Measurements from ENCODE around the gene GPATCH4.
A peak's percentile ranks its signal among the peaks of the same experiment; 100 is the strongest.
"Not testable (repeated sequence)": the region's sequence is repeated elsewhere in the genome, so short reads cannot be mapped to it uniquely, and the experiment has no call there.

The GPATCH4 gene

GRCh38 chr1:156556354-156556753 is 44.9 kb downstream of the GPATCH4 start:
- TF ChIP-seq, protein P1, sequence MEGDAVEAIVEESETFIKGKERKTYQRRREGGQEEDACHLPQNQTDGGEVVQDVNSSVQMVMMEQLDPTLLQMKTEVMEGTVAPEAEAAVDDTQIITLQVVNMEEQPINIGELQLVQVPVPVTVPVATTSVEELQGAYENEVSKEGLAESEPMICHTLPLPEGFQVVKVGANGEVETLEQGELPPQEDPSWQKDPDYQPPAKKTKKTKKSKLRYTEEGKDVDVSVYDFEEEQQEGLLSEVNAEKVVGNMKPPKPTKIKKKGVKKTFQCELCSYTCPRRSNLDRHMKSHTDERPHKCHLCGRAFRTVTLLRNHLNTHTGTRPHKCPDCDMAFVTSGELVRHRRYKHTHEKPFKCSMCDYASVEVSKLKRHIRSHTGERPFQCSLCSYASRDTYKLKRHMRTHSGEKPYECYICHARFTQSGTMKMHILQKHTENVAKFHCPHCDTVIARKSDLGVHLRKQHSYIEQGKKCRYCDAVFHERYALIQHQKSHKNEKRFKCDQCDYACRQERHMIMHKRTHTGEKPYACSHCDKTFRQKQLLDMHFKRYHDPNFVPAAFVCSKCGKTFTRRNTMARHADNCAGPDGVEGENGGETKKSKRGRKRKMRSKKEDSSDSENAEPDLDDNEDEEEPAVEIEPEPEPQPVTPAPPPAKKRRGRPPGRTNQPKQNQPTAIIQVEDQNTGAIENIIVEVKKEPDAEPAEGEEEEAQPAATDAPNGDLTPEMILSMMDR (IDR thresholded peaks at IDR 0.05; ENCODE audit: low read depth, low read length): no peak
- no peak overlapping the region for H3K4me3 ChIP-seq (replicated peaks in 1 of 2; ENCODE audit: low read depth in 2 of 2, low read length in 2 of 2)
- DNase-seq (ENCODE audit: low read depth in 2 of 2): no peak

- H3K4me3 ChIP-seq (replicated peaks in 1 of 2; ENCODE audit: low read depth in 2 of 2, low read length in 2 of 2): no peak overlapping the region
- no peak for DNase-seq (ENCODE audit: low read depth in 2 of 2)
- TF ChIP-seq, protein P1 (IDR thresholded peaks at IDR 0.05; ENCODE audit: low read depth, low read length): no peak
Measured at GRCh38 chr1:156555715-156556114, 45.6 kb downstream of the GPATCH4 start.

GRCh38 chr1:156554971-156555370 is 46.3 kb downstream of the GPATCH4 start:
- no peak for DNase-seq (ENCODE audit: low read depth in 2 of 2)
- H3K4me3 ChIP-seq (replicated peaks in 1 of 2; ENCODE audit: low read depth in 2 of 2, low read length in 2 of 2): no peak overlapping the region
- TF ChIP-seq, protein P1 (IDR thresholded peaks at IDR 0.05; ENCODE audit: low read depth, low read length): no peak

DNA sequence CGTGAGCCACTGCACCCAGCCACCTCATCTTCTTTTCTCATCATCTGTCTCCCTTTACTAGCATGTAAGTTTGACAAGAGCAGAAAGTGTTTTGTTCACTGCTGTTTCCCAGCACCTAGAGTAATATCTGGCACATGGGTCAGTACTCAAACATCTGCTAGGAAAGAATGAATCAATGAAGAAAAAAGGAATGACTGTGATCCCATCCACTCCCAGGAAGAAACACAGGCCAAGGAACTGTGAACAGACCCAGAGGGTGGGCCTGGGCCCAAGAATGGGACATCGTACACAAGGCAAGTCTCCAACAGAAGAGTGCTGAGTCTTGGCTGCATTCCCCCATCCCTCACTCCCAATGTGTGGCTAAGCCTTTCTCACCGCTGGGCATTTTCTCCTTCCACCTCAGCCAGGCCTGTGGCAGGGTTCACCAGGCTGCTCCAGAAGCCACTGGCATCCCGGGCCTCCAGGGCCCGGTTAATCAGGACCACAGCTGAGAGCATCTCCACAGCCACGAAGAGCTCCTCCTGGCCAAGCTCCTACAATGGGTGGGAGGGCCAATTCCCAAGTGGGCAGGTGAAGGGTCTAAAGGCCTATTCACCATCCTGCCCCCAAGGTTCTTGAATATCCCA is 47.3 kb downstream of the GPATCH4 start:
- TF ChIP-seq, protein P1 (IDR thresholded peaks at IDR 0.05; ENCODE audit: low read depth, low read length): no peak
- no peak for DNase-seq (ENCODE audit: low read depth in 2 of 2)
- H3K4me3 ChIP-seq (replicated peaks in 1 of 2; ENCODE audit: low read depth in 2 of 2, low read length in 2 of 2): no peak overlapping the region

- DNase-seq (ENCODE audit: low read depth in 2 of 2): peak in 1 of 2 donors; percentile 13
- not testable (repeated sequence) for H3K4me3 ChIP-seq (replicated peaks in 1 of 2; ENCODE audit: low read depth in 2 of 2, low read length in 2 of 2)
Measured at GRCh38 chr1:156552937-156553336, 48.3 kb downstream of the GPATCH4 start.

DNA sequence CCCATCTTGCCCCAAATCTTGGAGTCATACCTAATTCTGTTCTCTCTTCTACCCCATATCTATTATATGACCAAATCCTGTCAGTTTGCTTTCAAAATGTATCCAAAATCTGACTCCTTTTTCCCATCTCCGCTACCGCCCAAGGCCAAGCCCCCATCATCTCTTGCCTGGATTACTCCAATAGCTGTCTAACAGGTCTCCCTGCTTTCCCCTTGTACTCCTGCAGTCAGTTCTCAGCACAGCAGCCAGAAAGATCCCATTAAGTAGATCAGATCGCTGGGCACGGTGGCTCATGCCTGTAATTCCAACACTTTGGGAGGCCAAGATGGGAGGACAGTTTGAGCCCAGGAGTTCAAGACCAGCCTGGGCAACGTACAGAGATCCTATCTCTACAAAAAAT is 48.8 kb downstream of the GPATCH4 start:
- H3K4me3 ChIP-seq (replicated peaks in 1 of 2; ENCODE audit: low read depth in 2 of 2, low read length in 2 of 2): no peak overlapping the region
- TF ChIP-seq, protein P1 (IDR thresholded peaks at IDR 0.05; ENCODE audit: low read depth, low read length): no peak
- no peak for DNase-seq (ENCODE audit: low read depth in 2 of 2)

- TF ChIP-seq, protein P1 (IDR thresholded peaks at IDR 0.05; ENCODE audit: low read depth, low read length): no peak
- no peak overlapping the region for H3K4me3 ChIP-seq (replicated peaks in 1 of 2; ENCODE audit: low read depth in 2 of 2, low read length in 2 of 2)
- peak in 1 of 2 donors; percentile 57 for DNase-seq (ENCODE audit: low read depth in 2 of 2)
Measured at GRCh38 chr1:156551869-156552268, 49.4 kb downstream of the GPATCH4 start.

Data from cardiac fibroblast (primary cell).